GM12878 (cell line): ENCODE measurements around the gene LGMN. TPM values are rescaled to one million over a fixed set of nuclear protein-coding genes. Genes with fewer than 3 reads are reported as not detected.

Experiments used
- ATAC-seq: fragments of 200-7000 bp; cut with Tn5 transposase; 3 replicates; pipeline ENCODE4 v1.9.1; 2020; ENCODE audit warnings: mild to moderate bottlenecking, moderate library complexity
- BruUV-seq: library from RNA; stranded (reverse); fragments of 400-500 nt; replicated peaks from 2 replicates; lab custom pipeline; 2021; lab: Mats Ljungman, UMichigan
- CTCF ChIA-PET: fragments of 300-600 bp; sonication (Branson Sonifier 250); formaldehyde crosslinking; extraction: SDS; loops from one replicate; lab custom pipeline; 2021; ENCODE audit warnings: inconsistent platforms; lab: Yijun Ruan, JAX
- POLR2A ChIA-PET: fragments of 350-600 bp; formaldehyde crosslinking; extraction: SDS; loops from one replicate; lab custom pipeline; 2021; ENCODE audit warnings: inconsistent platforms; lab: Charles Lee
- RAD21 ChIA-PET: fragments of 300-600 bp; sonication (Branson Sonifier 250); formaldehyde crosslinking; loops from one replicate; lab custom pipeline; 2023; ENCODE audit warnings: antibody characterized with exemption; ENCODE audit not compliant: unreplicated experiment; lab: Charles Lee
- SMC1A ChIA-PET: fragments of 300-600 bp; sonication (Branson Sonifier 250); formaldehyde crosslinking; loops from one replicate; lab custom pipeline; 2023; ENCODE audit not compliant: unreplicated experiment, uncharacterized antibody; lab: Charles Lee
- DNase-seq: peaks from one replicate; pipeline ENCODE4 v3.0.0-alpha.2; 2011; ENCODE audit warnings: low read depth, low spot score
- FAIRE-seq: peaks from 3 replicates; lab custom pipeline; 2011; peaks lifted over from hg19 to GRCh38; lab: Jason Lieb, UNC
- H2AFZ ChIP-seq: 2 replicates; pipeline ENCODE4 v1.6.0; 2011; ENCODE audit warnings: low read depth, low read length, control low read depth; ENCODE audit not compliant: control insufficient read depth
- H3K27ac ChIP-seq: 2 replicates; pipeline ENCODE4 v1.5.1; 2011; ENCODE audit warnings: control low read depth; ENCODE audit not compliant: control insufficient read depth, insufficient read depth
- H3K27me3 ChIP-seq, 2 experiments: replicated peaks in 1 of 2; 2 replicates each; pipeline versions ENCODE4 v1.6.0 to v1.6.1; 2011; ENCODE audit warnings: low read length in 1 of 2; ENCODE audit not compliant: control insufficient read depth in 2 of 2, insufficient read depth in 2 of 2
- H3K36me3 ChIP-seq, 2 experiments: 2 replicates each; pipeline ENCODE4 v1.5.1; 2011; ENCODE audit warnings: low read length in 1 of 2; ENCODE audit not compliant: control insufficient read depth in 2 of 2, insufficient read depth in 2 of 2
- H3K4me1 ChIP-seq: 2 replicates; pipeline ENCODE4 v1.6.1; 2011; ENCODE audit warnings: mild to moderate bottlenecking, low read length, moderate library complexity, mixed read lengths; ENCODE audit not compliant: control insufficient read depth, insufficient read depth
- H3K4me2 ChIP-seq: 2 replicates; pipeline ENCODE4 v1.6.0; 2011; ENCODE audit warnings: control low read depth; ENCODE audit not compliant: control insufficient read depth, insufficient read depth
- H3K4me3 ChIP-seq: fragments of 200-600 bp; sonication (generic); 2 replicates; pipeline ENCODE4 v1.5.1; 2016
- H3K79me2 ChIP-seq: 2 replicates; pipeline ENCODE4 v1.6.0; 2011; ENCODE audit warnings: low read length; ENCODE audit not compliant: control insufficient read depth, insufficient read depth
- H3K9ac ChIP-seq: 2 replicates; pipeline ENCODE4 v1.8.0; 2011; ENCODE audit warnings: low read length, control low read depth, mixed read lengths; ENCODE audit not compliant: control insufficient read depth, insufficient read depth
- H3K9me3 ChIP-seq: replicated peaks from 3 replicates; pipeline ENCODE4 v1.5.1; 2011; ENCODE audit warnings: mild to moderate bottlenecking, low read length; ENCODE audit not compliant: control insufficient read depth, insufficient read depth
- H4K20me1 ChIP-seq: 2 replicates; pipeline ENCODE4 v1.6.0; 2011; ENCODE audit not compliant: control insufficient read depth, insufficient read depth
- ASH2L ChIP-seq: fragments of 300-600, 200-600 bp; sonication (generic); IDR thresholded peaks from 2 replicates; pipeline ENCODE4 v1.6.1; 2017; ENCODE audit warnings: low read depth, mild to moderate bottlenecking, borderline replicate concordance
- BCL11A ChIP-seq: IDR thresholded peaks from 2 replicates; pipeline ENCODE4 v1.6.1; 2011; ENCODE audit warnings: low read depth, low read length
- CHD4 ChIP-seq: fragments of 200-600 bp; sonication (generic); IDR thresholded peaks from 2 replicates; pipeline ENCODE4 v1.6.1; 2016; ENCODE audit warnings: mild to moderate bottlenecking
- E2F4 ChIP-seq: IDR thresholded peaks from 2 replicates; pipeline ENCODE4 v1.6.1; 2012; ENCODE audit warnings: low read depth, low read length, improper control_type of control experiment
- EP300 ChIP-seq, 2 experiments: fragments of 150-350 bp in 1 of 2; IDR thresholded peaks; 2 replicates each; pipeline ENCODE4 v1.6.1; 2011 to 2012; ENCODE audit warnings: low read depth in 2 of 2, low read length in 2 of 2, borderline replicate concordance in 1 of 2, improper control_type of control experiment in 1 of 2, inconsistent platforms in 1 of 2; ENCODE audit not compliant: control insufficient read depth in 1 of 2
- MYC ChIP-seq: IDR thresholded peaks from 2 replicates; pipeline ENCODE4 v1.6.1; 2011; ENCODE audit warnings: mild to moderate bottlenecking, low read length, moderate library complexity, inconsistent platforms; ENCODE audit not compliant: insufficient read depth, insufficient replicate concordance, insufficient read length, severe bottlenecking
- SIN3A ChIP-seq: IDR thresholded peaks from 2 replicates; pipeline ENCODE4 v1.6.1; 2012; ENCODE audit warnings: low read depth, low read length, improper control_type of control experiment
- SMAD5 ChIP-seq: IDR thresholded peaks from 2 replicates; pipeline ENCODE4 v1.6.1; 2016; ENCODE audit warnings: antibody characterized with exemption, low read depth
- SMARCA5 ChIP-seq: fragments of 450-650 bp; IDR thresholded peaks from 2 replicates; pipeline ENCODE4 v1.6.1; 2017; ENCODE audit warnings: mild to moderate bottlenecking
- SRF ChIP-seq, 2 experiments: IDR thresholded peaks; 2 replicates each; pipeline ENCODE4 v1.6.1; 2011; ENCODE audit warnings: low read depth in 2 of 2, low read length in 2 of 2, mild to moderate bottlenecking in 1 of 2, moderate library complexity in 1 of 2
- YBX1 ChIP-seq: fragments of 450-650 bp; IDR thresholded peaks from 2 replicates; pipeline ENCODE4 v1.6.1; 2016; ENCODE audit warnings: antibody characterized with exemption
- ZNF207 ChIP-seq: fragments of 450-650 bp; IDR thresholded peaks from 2 replicates; pipeline ENCODE4 v1.6.1; 2014; ENCODE audit warnings: antibody characterized with exemption, mild to moderate bottlenecking, borderline replicate concordance
- WGBS: methylation state at CpG from one replicate; pipeline ENCODE4 v1.1.6; 2016; ENCODE audit warnings: low lambda C conversion rate; ENCODE audit not compliant: insufficient replicate concordance, insufficient coverage; ENCODE audit errors: missing lambda C conversion rate; 5-methylcytosine and 5-hydroxymethylcytosine counted together
- in situ Hi-C: fragments of 300-500 bp; cut with MboI; formaldehyde crosslinking; loops from 9 replicates; pipeline ENCODE4 v1.14.3; 2018; ENCODE audit warnings: mixed read lengths
- intact Hi-C: fragments of 100-400 bp; cut with micrococcal nuclease; formaldehyde crosslinking; loops from one replicate; pipeline ENCODE4 v1.14.2; 2022; ENCODE audit not compliant: unreplicated experiment
- polyA plus RNA-seq, 11 experiments: library from polyadenylated mRNA; depleted of rRNA in 4 of 11; unstranded in 6 of 11; stranded (reverse) in 5 of 11; fragments of >200 nt; fragmentation: Nextera tagmentation in 4 of 11; fragmentation: Illumina TruSeq in 1 of 11; extraction: Ambion mirVana in 4 of 11; extraction: Trizol in 1 of 11; gene quantifications; 1 replicate in 1 of 11; 2 replicates in 10 of 11; pipeline versions ENCODE4 v1.2.1 to v1.2.3, GENCODE V29; 2011 to 2016; ENCODE audit warnings: inconsistent platforms in 2 of 11, missing spikeins in 2 of 11, low read depth in 1 of 11
- total RNA-seq, 4 experiments: library from RNA; depleted of rRNA in 3 of 4; stranded (reverse); fragments of >200 nt in 3 of 4; fragmentation: Illumina TruSeq in 1 of 4; extraction: Trizol in 1 of 4; gene quantifications; 2 replicates each; pipeline versions ENCODE4 v1.2.1 to v1.2.3, GENCODE V29; 2013 to 2021
- TF ChIP-seq, protein P1 (sequence below): fragments of 450-650 bp; formaldehyde crosslinking; IDR thresholded peaks from 2 replicates; pipeline ENCODE4 v1.5.0; 2022; ENCODE audit warnings: mild to moderate bottlenecking, missing genetic modification characterization

The LGMN gene
- total and polyA plus RNA-seq, 10 of the 15 experiments (the other 5 are each of a cell fraction or from before 2014, with no cell fraction given) = 0.71 to 192 (median 3.9) TPM

GRCh38 chr14:92683041-92683440, 65.4 kb downstream of the LGMN start:
- H2AFZ ChIP-seq = no peak overlapping the region
- H3K27me3 ChIP-seq = no peaks in the 10 kb centered on the region
- CTCF ChIA-PET = interaction anchor here (1.0 to 5.8 kb wide), 14 partner anchors 9 to 590 kb away, joined by 3 to 81 read pairs (median 5); no protein-coding TSS in a partner anchor
- H4K20me1 ChIP-seq = no peaks in the 10 kb centered on the region
- DNase-seq (no peak), FAIRE-seq (no peak), ATAC-seq (no peak)
- SMC1A ChIA-PET = interaction anchor here (0.8 to 6.8 kb wide), 8 partner anchors 67 to 331 kb away, joined by 3 to 63 read pairs (median 4); no protein-coding TSS in a partner anchor
- peaks cover 0 to 24% of the 10 kb centered on the region in 2 experiments; a peak in 3 of 4 replicates for H3K36me3 ChIP-seq
- H3K27ac ChIP-seq = no peak overlapping the region
- POLR2A ChIA-PET = no interaction called here
- WGBS = 82% methylated on average over 6 of the region's 8 CpGs
- H3K4me1 ChIP-seq = peaks cover 8% of the 10 kb centered on the region
- no TSS peak for BruUV-seq
- no peaks in the 10 kb centered on the region; the same call in 2 of the 3 replicates for H3K9me3 ChIP-seq
- RAD21 ChIA-PET = interaction anchor here (0.7 to 4.6 kb wide), 7 partner anchors 9 to 561 kb away, joined by 3 to 31 read pairs (median 3); partner anchors contain the start of gene CPSF2
- TF ChIP-seq CHD4 (no peak), ZNF207 (no peak), ASH2L (no peak), YBX1 (no peak), MYC (no peak), SMAD5 (no peak), BCL11A (no peak), EP300 (IDR thresholded peaks at IDR 0.05; ENCODE audit: borderline replicate concordance in 1 of 2, control insufficient read depth in 1 of 2, low read depth in 2 of 2, low read length in 2 of 2) (no peak), SRF (IDR thresholded peaks at IDR 0.05; ENCODE audit: low read depth in 2 of 2, low read length in 2 of 2) (no peak), SMARCA5 (no peak), SIN3A (no peak), E2F4 (no peak)
- TF ChIP-seq, protein P1, sequence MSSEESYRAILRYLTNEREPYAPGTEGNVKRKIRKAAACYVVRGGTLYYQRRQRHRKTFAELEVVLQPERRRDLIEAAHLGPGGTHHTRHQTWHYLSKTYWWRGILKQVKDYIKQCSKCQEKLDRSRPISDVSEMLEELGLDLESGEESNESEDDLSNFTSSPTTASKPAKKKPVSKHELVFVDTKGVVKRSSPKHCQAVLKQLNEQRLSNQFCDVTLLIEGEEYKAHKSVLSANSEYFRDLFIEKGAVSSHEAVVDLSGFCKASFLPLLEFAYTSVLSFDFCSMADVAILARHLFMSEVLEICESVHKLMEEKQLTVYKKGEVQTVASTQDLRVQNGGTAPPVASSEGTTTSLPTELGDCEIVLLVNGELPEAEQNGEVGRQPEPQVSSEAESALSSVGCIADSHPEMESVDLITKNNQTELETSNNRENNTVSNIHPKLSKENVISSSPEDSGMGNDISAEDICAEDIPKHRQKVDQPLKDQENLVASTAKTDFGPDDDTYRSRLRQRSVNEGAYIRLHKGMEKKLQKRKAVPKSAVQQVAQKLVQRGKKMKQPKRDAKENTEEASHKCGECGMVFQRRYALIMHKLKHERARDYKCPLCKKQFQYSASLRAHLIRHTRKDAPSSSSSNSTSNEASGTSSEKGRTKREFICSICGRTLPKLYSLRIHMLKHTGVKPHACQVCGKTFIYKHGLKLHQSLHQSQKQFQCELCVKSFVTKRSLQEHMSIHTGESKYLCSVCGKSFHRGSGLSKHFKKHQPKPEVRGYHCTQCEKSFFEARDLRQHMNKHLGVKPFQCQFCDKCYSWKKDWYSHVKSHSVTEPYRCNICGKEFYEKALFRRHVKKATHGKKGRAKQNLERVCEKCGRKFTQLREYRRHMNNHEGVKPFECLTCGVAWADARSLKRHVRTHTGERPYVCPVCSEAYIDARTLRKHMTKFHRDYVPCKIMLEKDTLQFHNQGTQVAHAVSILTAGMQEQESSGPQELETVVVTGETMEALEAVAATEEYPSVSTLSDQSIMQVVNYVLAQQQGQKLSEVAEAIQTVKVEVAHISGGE (CRISPR knock-in tag) = no peak
- no peak overlapping the region for H3K4me2 ChIP-seq
- intact Hi-C loops (loop anchor here (5.0 to 10.0 kb wide), 2 partner anchors 358 to 546 kb away; partner anchors contain the start of gene SLC24A4), in situ Hi-C loops (loop anchor here (25.0 kb wide), 1 partner anchor 546 kb away; no protein-coding TSS in a partner anchor)
- no peak overlapping the region for H3K9ac ChIP-seq
- H3K4me3 ChIP-seq = no peak overlapping the region
- H3K79me2 ChIP-seq = no peaks in the 10 kb centered on the region
